ENCODE results near the gene NTN3.
A peak's percentile ranks its signal among the peaks of the same experiment; 100 is the strongest.

The NTN3 gene

DNA sequence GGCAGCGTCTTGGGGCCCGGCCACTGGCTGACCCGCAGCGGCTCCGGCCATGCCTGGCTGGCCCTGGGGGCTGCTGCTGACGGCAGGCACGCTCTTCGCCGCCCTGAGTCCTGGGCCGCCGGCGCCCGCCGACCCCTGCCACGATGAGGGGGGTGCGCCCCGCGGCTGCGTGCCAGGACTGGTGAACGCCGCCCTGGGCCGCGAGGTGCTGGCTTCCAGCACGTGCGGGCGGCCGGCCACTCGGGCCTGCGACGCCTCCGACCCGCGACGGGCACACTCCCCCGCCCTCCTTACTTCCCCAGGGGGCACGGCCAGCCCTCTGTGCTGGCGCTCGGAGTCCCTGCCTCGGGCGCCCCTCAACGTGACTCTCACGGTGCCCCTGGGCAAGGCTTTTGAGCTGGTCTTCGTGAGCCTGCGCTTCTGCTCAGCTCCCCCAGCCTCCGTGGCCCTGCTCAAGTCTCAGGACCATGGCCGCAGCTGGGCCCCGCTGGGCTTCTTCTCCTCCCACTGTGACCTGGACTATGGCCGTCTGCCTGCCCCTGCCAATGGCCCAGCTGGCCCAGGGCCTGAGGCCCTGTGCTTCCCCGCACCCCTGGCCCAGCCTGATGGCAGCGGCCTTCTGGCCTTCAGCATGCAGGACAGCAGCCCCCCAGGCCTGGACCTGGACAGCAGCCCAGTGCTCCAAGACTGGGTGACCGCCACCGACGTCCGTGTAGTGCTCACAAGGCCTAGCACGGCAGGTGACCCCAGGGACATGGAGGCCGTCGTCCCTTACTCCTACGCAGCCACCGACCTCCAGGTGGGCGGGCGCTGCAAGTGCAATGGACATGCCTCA, 773 bp downstream of the NTN3 start:
- no peak overlapping the region for H3K4me3 Mint-ChIP-seq
- no peak for DNase-seq (ENCODE audit: low spot score in 2 of 2)

DNA sequence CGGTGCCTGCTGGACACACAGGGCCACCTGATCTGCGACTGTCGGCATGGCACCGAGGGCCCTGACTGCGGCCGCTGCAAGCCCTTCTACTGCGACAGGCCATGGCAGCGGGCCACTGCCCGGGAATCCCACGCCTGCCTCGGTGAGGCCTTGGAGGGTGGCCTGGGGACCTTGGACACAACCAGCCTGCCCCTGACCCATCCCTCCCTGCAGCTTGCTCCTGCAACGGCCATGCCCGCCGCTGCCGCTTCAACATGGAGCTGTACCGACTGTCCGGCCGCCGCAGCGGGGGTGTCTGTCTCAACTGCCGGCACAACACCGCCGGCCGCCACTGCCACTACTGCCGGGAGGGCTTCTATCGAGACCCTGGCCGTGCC, 1.4 kb downstream of the NTN3 start:
- peaks cover 36% of the 10 kb centered on the region for H3K27me3 Mint-ChIP-seq
- H3K27ac Mint-ChIP-seq (ENCODE audit: low read depth): no peak overlapping the region
- no peaks in the 10 kb centered on the region for H3K9me3 Mint-ChIP-seq
- ATAC-seq (replicated peaks; ENCODE audit: extremely low read depth, poor library complexity, severe bottlenecking) (no peak), DNase-seq (ENCODE audit: low spot score in 2 of 2) (no peak)
- no peak overlapping the region for H3K4me3 Mint-ChIP-seq
- H3K36me3 Mint-ChIP-seq (ENCODE audit: insufficient read depth): peaks cover 1% of the 10 kb centered on the region
- peaks cover 18% of the 10 kb centered on the region for H3K4me1 Mint-ChIP-seq

More for the DNA sequence above, 773 bp downstream of the NTN3 start:
- Mint-ChIP-seq H3K36me3 (ENCODE audit: insufficient read depth) (peaks cover 1% of the 10 kb centered on the region), H3K9me3 (no peaks in the 10 kb centered on the region), H3K4me1 (peaks cover 15% of the 10 kb centered on the region), H3K27ac (ENCODE audit: low read depth) (no peak overlapping the region), H3K27me3 (peaks cover 36% of the 10 kb centered on the region)
- no peak for ATAC-seq (replicated peaks; ENCODE audit: extremely low read depth, poor library complexity, severe bottlenecking)

DNA sequence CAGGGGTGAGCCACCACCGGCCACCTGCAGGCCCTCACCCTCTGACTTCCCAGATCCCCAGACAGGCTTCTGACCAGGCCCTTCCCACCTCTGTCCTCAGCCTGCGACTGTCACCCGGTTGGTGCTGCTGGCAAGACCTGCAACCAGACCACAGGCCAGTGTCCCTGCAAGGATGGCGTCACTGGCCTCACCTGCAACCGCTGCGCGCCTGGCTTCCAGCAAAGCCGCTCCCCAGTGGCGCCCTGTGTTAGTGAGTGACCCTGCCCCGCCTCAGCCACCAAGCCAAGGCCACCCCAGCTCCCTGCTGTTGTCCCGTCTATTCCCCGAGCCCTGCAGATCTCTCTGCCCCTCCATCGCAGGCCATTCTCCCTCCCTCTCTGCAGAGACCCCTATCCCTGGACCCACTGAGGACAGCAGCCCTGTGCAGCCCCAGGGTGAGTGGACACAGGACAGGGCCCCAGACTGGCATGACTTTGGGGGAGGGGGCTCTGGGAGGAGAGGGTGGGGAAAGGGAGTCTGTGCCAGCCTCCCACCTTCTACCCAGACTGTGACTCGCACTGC, 1.9 kb downstream of the NTN3 start:
- Mint-ChIP-seq H3K9me3 (no peaks in the 10 kb centered on the region), H3K36me3 (ENCODE audit: insufficient read depth) (peaks cover 1% of the 10 kb centered on the region), H3K27me3 (peaks cover 36% of the 10 kb centered on the region), H3K4me1 (peaks cover 22% of the 10 kb centered on the region), H3K4me3 (peak overlapping the region; percentile 61), H3K27ac (ENCODE audit: low read depth) (no peak overlapping the region)
- DNase-seq (ENCODE audit: low spot score in 2 of 2) (no peak), ATAC-seq (replicated peaks; ENCODE audit: extremely low read depth, poor library complexity, severe bottlenecking) (no peak)

DNA sequence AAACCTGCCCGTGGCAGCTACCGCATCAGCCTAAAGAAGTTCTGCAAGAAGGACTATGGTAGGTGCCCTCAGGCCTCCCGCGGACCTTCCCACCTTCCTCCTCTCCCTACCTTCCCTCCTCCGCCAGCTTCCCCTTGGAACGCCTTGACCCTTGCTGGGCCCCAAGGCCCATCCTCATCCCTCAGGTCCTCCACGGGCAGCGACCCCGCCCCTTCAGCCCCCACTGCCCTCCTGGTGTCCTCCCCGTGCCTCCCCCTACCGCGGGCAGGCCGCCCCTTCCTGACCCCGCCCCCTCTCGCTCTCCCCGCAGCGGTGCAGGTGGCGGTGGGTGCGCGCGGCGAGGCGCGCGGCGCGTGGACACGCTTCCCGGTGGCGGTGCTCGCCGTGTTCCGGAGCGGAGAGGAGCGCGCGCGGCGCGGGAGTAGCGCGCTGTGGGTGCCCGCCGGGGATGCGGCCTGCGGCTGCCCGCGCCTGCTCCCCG, 2.4 kb downstream of the NTN3 start:
- no peak for DNase-seq (ENCODE audit: low spot score in 2 of 2)
- peak; percentile 3 for ATAC-seq (replicated peaks; ENCODE audit: extremely low read depth, poor library complexity, severe bottlenecking)
- H3K27ac Mint-ChIP-seq (ENCODE audit: low read depth): no peak overlapping the region

DNA sequence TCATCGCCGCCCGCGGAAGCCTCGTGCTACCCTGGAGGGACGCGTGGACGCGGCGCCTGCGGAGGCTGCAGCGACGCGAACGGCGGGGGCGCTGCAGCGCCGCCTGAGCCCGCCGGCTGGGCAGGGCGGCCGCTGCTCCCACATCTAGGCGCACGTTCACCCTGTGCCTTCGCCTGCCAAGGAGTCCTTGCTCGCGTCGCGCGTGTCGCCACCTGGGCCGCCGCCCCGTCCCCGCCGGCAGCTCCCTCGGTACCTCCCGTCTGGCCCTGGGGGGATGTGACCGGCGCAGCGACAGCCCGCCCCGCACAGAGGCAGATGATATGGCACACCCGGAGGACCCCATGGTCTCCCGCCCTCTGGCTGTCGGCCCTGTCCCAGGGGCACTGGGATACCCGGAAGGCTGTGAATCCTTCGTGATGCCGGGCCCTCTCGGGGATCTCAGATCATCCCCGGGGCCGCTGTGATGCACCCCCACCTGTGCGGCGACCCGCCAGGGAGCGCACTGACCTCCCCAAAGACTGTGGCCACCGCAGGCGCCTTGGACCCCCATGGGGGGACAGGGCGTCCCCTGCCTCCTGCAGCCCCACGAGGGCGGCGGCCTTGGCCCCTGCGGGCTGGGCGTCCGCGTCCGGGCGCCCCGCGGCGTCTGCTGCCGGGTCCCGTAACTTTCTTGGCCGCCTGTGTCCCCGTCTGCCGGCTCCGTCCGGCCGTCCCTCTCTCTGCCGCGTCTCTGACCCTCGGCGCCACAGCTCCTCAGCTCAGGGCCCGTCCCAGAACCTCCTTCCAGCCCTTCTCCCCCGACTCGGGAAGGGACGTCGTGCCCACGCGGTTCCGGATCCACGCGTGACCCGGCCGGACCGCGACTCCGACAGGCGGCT, 3.1 kb downstream of the NTN3 start:
- peak; percentile 79 for ATAC-seq (replicated peaks; ENCODE audit: extremely low read depth, poor library complexity, severe bottlenecking)
- DNase-seq (ENCODE audit: low spot score in 2 of 2): peak; percentile 30 to 35
- H3K27me3 Mint-ChIP-seq: peaks cover 24% of the 10 kb centered on the region
- peaks cover 1% of the 10 kb centered on the region for H3K36me3 Mint-ChIP-seq (ENCODE audit: insufficient read depth)
- no peak overlapping the region for H3K27ac Mint-ChIP-seq (ENCODE audit: low read depth)
- peaks cover 27% of the 10 kb centered on the region for H3K4me1 Mint-ChIP-seq
- peak overlapping the region; percentile 73 for H3K4me3 Mint-ChIP-seq
- H3K9me3 Mint-ChIP-seq: no peaks in the 10 kb centered on the region

More for the DNA sequence above, 2.4 kb downstream of the NTN3 start:
- H3K27me3 Mint-ChIP-seq: peaks cover 32% of the 10 kb centered on the region
- H3K9me3 Mint-ChIP-seq: no peaks in the 10 kb centered on the region
- peaks cover 27% of the 10 kb centered on the region for H3K4me1 Mint-ChIP-seq
- H3K36me3 Mint-ChIP-seq (ENCODE audit: insufficient read depth): peaks cover 1% of the 10 kb centered on the region
- peak overlapping the region; percentile 61 for H3K4me3 Mint-ChIP-seq

DNA sequence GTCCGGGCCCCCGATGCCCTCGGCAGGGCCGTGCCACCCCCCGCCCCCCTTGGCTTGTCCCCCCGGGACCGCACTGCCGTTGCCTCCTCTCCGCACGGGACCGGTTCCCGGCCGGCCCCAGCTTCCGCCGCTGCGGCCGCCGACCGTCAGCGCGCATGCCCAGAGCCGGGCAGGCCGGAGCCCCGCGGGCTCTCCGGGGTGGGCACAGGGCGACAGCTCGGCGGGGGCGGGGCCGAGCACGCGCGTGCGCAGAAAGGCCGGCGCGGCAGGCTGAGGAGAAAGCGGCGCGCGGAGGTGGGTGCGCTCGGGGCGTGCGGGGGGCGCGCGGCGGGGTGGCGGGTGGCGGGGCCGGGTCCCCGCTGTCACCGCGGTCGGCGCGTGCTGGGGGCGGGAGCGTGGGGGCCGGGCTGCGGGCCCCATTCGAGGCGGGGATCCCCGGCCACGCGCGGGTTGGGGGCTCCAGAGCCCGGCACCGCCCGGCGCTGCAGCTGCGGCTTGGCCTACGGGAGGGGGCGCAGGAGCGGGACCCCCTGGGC, 3.8 kb downstream of the NTN3 start, which contains the start of gene TBC1D24:
Gene TBC1D24, plus strand, starts transcription at position 251 of the 536 bp plus-strand sequence. CDS start 21,022 bp downstream, outside the sequence.
- no peaks in the 10 kb centered on the region for H3K36me3 Mint-ChIP-seq (ENCODE audit: insufficient read depth)
- ATAC-seq (replicated peaks; ENCODE audit: extremely low read depth, poor library complexity, severe bottlenecking): peak; percentile 54
- H3K4me1 Mint-ChIP-seq: peaks cover 30% of the 10 kb centered on the region
- H3K9me3 Mint-ChIP-seq: no peaks in the 10 kb centered on the region
- DNase-seq (ENCODE audit: low spot score in 2 of 2): peak; percentile 48 to 51
- H3K27ac Mint-ChIP-seq (ENCODE audit: low read depth): no peak within 1 kb of the TSS
- peaks cover 17% of the 10 kb centered on the region for H3K27me3 Mint-ChIP-seq
- peak within 1 kb of the TSS; percentile 73 for H3K4me3 Mint-ChIP-seq

DNA sequence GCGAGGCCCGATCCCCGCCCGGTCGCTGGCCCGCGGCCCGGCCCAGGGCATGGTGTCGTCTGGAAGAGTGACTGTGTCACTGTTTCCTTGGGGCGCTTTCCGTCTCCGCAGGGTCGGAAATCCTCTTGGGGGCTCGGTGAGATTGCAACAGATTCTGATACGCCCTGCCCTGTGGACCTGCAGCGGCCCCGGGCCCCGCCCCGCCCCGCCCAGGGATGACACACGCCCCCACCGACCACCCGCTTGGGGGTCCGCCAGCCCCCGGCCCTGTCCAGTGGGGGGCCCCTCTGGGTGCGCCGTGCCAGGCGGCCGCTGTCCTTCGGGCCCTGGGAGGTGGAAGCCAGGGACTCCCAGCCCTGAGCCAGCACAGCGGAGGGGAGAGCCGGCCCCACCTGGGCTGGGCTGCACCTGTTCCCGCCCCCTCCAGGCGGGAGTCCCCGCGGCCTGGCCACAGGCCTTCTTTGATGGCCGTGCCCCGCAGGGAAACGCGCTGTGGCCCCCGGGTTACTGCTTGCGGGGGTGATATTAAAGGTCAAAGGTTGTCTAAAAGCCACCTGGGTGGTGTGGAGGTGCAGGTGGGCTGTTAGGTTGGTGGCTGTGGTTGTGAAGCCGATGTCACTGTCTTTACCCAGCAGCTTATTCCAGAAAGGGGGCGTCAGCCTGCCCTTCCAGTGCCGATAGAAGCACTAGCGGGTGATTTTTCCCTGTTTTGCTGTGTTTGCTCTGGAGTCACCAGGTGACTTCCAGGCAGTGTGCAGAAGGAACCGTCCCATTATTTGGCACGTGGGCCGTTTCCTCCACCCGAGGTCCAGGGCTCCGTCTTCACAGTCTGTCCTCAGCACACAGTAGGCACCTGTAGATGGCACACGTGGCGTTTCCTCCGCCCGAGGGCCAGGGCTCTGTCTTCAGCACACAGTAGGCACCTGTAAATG, 4.6 kb downstream of the NTN3 start:
- no peaks in the 10 kb centered on the region for H3K36me3 Mint-ChIP-seq (ENCODE audit: insufficient read depth)
- peaks cover 10% of the 10 kb centered on the region for H3K27me3 Mint-ChIP-seq
- H3K9me3 Mint-ChIP-seq: no peaks in the 10 kb centered on the region
- peak overlapping the region; percentile 73 for H3K4me3 Mint-ChIP-seq
- no peak overlapping the region for H3K27ac Mint-ChIP-seq (ENCODE audit: low read depth)
- no peak for DNase-seq (ENCODE audit: low spot score in 2 of 2)
- ATAC-seq (replicated peaks; ENCODE audit: extremely low read depth, poor library complexity, severe bottlenecking): peak; percentile 29
- peaks cover 37% of the 10 kb centered on the region for H3K4me1 Mint-ChIP-seq

DNA sequence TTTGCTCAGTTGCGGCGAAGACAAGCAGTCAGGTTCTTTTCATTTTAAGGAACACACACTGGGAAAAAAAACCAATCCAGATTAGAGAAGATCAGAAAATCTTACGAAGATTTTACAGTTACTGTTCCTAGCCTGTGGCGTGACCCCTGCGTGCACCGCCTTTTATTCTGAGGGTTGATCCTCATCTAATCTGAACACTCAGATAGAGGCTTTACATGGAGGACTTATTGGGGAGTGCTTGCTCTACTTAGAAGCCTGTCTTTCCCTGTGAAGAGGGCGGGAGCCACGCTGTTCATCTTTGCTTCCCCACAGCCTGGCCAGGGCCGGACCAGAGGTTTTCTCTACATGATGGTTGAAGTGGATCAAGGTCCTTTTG, 5.2 kb downstream of the NTN3 start:
- peak overlapping the region; percentile 73 for H3K4me3 Mint-ChIP-seq
- H3K4me1 Mint-ChIP-seq: peaks cover 37% of the 10 kb centered on the region
- no peaks in the 10 kb centered on the region for H3K9me3 Mint-ChIP-seq
- peaks cover 9% of the 10 kb centered on the region for H3K27me3 Mint-ChIP-seq
- no peak for DNase-seq (ENCODE audit: low spot score in 2 of 2)
- ATAC-seq (replicated peaks; ENCODE audit: extremely low read depth, poor library complexity, severe bottlenecking): no peak
- no peaks in the 10 kb centered on the region for H3K36me3 Mint-ChIP-seq (ENCODE audit: insufficient read depth)
- H3K27ac Mint-ChIP-seq (ENCODE audit: low read depth): no peak overlapping the region

DNA sequence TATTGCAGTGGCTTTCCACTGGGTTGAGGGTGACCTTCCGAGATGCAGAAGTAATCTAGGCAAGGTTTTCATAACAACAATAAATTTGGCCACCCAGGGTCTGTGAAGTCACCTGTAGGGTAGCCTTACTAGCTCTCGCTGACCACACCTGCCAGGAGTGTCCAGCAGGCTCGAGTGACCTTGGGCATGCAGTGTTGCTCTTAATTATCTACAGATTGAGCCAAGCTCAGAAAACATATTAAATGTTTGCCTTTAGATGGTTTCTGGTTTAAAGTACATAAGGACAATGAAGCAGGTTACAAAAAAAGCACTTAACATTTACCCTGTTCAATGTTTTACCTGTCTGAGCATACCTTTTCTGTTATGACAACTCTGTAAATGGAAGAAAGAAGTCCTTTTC, 5.6 kb downstream of the NTN3 start:
- H3K4me1 Mint-ChIP-seq: peaks cover 37% of the 10 kb centered on the region
- no peak overlapping the region for H3K27ac Mint-ChIP-seq (ENCODE audit: low read depth)
- H3K27me3 Mint-ChIP-seq: peaks cover 9% of the 10 kb centered on the region
- H3K9me3 Mint-ChIP-seq: no peaks in the 10 kb centered on the region
- peak overlapping the region; percentile 73 for H3K4me3 Mint-ChIP-seq
- no peak for DNase-seq (ENCODE audit: low spot score in 2 of 2)
- no peaks in the 10 kb centered on the region for H3K36me3 Mint-ChIP-seq (ENCODE audit: insufficient read depth)
- no peak for ATAC-seq (replicated peaks; ENCODE audit: extremely low read depth, poor library complexity, severe bottlenecking)

DNA sequence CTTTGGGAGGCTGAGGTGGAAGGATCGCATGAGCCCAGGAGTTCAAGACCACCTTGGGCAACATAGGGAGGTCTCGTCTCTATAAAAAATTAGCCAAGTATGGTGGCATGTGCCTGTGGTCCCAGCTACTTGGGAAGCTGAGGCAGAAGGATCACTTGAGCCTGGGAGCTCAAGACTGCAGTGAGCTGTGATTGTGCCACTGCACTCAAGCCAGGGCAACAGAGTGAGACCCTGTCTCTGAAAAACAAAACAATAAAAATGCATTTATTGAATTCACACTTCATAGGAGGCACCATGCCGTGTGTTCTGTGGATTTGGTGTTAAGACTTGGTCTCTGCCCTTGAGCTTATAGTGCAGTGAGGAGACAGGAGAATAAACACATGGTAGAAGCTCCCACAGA, 6.2 kb downstream of the NTN3 start:
- Mint-ChIP-seq H3K27ac (ENCODE audit: low read depth) (no peak overlapping the region), H3K4me3 (no peak overlapping the region), H3K9me3 (no peaks in the 10 kb centered on the region), H3K27me3 (peaks cover 9% of the 10 kb centered on the region), H3K4me1 (peaks cover 42% of the 10 kb centered on the region), H3K36me3 (ENCODE audit: insufficient read depth) (no peaks in the 10 kb centered on the region)
- DNase-seq (ENCODE audit: low spot score in 2 of 2) (no peak), ATAC-seq (replicated peaks; ENCODE audit: extremely low read depth, poor library complexity, severe bottlenecking) (no peak)

DNA sequence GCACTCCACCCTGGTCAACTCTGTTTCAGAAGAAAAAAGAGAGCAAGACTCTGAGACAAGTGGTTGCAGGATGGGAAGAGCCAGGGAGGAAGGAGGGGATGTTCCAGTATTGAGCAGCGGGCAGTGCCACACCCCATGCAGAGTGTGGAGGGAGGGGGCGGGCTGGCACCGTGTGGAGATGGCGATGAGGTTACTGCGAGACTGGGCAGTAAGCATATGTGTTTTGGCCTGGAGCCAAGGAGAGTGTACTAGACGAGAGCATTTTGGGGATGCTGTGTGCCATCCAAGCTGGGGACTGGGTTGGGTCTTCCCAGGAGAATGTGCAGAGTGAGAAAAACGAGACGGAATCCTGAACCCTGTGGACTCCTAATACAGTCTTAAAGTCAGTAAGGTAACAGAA, 7.2 kb downstream of the NTN3 start:
- Mint-ChIP-seq H3K27ac (ENCODE audit: low read depth) (no peak overlapping the region), H3K36me3 (ENCODE audit: insufficient read depth) (no peaks in the 10 kb centered on the region), H3K9me3 (no peaks in the 10 kb centered on the region)

More for the DNA sequence above, 7.2 kb downstream of the NTN3 start:
- Mint-ChIP-seq H3K4me3 (no peak overlapping the region), H3K4me1 (peaks cover 45% of the 10 kb centered on the region), H3K27me3 (peaks cover 3% of the 10 kb centered on the region)
- DNase-seq (ENCODE audit: low spot score in 2 of 2) (no peak), ATAC-seq (replicated peaks; ENCODE audit: extremely low read depth, poor library complexity, severe bottlenecking) (no peak)

Measured in central memory CD8-positive, alpha-beta T cell (primary cell).